Right renal cortex interstitium (tissue), 3 donors: ENCODE data around the gene CREG1. TPM values are rescaled to one million over a fixed set of nuclear protein-coding genes. Genes with fewer than 3 reads are reported as not detected.
A peak's percentile ranks its signal among the peaks of the same experiment; 100 is the strongest.
"Not testable (repeated sequence)": the region's sequence is repeated elsewhere in the genome, so short reads cannot be mapped to it uniquely, and the experiment has no call there.

Experiments
- DNase-seq, 3 donors: peaks; one replicate each; pipeline ENCODE4 v3.0.0-alpha.2; 2013; ENCODE audit warnings: low read depth in 3 of 3, low spot score in 2 of 3
- polyA plus RNA-seq, 3 donors: library from polyadenylated mRNA; unstranded; fragments of 120-200 nt; gene quantifications; one replicate each; pipeline ENCODE4 v1.2.1, GENCODE V29; 2013; ENCODE audit not compliant: insufficient read length in 3 of 3

CREG1 gene
- polyA plus RNA-seq, result 100 to 1,000 TPM; 113 to 130 (median 130) TPM

DNA sequence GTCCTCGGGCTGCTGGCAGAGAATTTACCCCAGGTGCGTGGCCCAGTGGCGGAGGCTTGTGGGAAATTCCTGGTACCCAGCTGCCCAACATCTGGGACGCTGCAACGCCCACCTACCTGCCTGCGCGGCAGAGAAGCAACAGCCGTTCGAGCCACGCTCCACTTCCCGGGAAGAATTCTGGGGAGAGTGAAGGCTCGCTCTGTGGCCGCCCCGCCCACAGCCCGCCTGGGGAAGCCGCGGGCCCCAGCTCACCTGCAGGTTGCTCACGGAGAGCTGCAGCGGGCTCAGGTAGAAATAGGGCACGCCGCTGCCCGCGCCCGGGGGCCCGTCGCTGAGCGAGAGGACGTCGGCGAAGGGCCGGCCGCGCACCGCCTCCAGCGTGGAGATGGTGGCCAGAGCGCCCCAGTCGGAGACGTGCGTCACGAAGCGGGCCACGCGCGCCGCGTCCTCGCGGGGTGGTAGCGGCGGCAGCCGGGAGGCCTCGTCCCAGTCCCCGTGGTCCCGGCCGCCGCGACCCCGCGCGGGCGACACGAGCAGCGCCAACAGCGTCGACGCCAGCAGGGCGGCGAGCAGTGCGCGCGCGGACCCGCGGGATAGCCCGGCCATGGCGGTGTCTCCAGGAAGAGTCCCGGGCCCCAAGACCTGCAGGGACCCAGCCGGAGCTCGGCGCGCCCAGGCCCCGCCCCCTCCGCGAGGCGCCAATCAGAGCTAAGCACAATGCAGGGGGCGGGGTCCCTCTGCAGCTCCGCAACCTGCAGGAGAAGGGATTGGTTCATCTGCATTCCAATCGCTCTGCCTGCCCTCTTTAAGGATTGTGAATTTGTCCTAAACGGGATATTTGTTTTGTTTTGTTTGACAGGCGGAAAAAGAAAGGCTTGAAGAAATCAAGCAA lies at the start of gene CREG1:
TSS of gene CREG1 (minus strand) at position 627 of the 892 bp plus-strand sequence.
- DNase-seq, result peak in 2 of 3 donors; percentile 79 to 90

DNA sequence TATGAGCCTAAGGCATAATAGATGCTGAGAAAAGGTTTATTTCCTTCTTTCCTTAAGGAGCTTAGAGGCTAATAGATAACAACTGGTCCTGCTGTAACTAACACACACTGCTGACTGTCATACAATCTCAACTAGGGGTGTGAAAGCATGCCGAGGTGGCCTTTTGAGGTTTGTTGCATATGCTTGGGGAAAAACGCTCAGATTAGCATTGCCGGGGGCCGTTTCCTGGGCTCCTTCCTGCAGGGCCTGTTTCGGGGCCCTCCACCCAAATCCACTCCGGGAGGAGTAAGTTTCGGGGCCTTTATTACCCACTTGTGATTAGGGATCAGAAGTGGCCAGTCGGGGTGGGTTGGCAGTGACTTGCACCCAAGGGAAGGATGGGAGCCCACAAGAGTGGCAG lies 49.3 kb upstream of the CREG1 start:
- no peak for DNase-seq

DNA sequence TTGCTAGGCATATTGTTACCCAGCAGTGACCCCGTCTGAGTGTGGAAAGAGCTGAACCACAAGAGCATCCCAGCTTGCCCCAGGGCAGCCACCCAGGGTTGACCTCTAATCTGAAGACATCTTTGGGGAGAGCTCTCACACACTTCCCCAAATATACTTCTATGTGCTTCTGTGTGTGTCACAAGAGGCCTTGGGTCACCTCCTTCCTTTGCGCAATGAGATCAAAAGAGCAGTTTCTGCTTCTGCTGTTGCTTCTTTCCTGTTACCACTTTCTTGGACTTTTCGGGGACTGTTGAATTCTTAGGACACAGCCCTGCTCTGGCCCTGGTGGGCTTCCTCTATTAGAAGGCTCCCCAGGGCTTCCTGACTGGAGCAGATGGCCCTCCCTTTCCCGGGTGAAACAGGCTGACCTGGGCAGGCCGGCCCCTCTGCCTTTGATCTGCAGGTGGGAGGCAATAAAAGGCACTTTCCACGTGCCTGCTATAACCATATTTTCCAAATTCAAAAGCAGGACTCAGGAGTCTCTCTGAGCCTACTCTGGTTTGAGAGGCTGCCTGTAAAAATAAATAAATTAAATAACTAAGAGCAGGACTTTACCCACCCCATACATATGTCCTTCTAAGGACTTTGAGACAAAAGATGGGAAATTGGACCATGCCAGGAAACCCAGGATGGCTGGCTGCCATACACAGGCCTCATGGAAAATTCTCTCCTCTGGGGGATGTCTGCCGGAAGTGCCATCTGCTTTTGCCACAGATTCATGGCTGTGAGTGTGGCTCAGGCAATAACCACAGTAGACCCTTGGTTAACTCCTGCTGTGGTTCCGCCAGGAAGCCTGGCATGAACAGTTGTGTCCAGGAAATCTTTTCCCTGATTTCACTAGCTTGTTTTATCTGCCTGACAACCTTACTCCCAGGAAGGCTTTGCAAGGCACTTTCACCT lies 48.2 kb upstream of the CREG1 start:
- DNase-seq, result no peak

DNA sequence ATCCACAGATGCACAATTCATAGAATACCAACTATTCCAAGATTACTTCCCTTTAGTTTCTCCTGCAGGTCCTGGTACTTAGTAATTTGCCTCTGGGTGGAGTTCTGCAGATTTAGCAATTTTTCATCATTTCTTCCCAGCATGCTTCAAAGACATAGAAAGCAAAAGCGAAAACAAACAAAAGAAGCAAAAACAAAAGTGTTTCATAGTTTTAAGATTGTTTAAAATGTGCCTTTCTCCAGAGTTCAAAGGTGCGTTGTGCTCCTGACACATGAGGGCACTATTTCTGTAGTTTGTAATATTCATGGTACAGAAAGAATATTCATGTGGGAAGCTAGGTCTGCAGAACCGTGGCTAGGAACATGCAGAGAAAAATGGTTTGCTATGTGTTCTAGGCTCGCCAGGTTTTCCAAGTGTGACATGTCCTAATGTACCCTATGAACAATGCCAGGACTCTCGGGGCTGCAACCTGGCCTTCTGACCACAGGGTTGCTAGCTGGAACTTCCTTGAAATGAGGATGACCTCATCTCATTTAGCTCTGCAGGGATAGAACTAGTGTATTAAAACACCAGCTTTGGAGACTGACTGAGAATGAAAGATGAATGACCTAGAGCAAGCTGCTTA lies 46.5 kb upstream of the CREG1 start:
- no peak for DNase-seq

DNA sequence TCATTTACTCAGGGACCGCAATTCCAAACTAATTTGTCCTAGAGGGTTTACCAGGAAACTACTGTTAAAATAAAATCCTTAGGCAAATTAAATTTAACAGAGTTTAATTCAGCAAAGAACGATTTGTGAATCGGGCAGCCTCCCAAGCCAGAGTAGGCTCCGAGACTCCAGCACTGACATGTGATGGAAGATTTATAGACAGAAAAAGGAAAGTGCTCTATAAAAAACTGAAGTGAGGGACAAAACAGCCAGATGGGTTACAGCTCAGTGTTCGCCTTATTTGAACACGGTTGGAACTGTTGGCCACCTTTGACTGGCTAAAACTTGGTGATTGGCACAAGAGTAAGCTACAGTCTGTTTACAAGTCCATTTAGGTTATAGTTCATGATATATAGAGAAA lies 41.3 kb upstream of the CREG1 start:
- no peak for DNase-seq

DNA sequence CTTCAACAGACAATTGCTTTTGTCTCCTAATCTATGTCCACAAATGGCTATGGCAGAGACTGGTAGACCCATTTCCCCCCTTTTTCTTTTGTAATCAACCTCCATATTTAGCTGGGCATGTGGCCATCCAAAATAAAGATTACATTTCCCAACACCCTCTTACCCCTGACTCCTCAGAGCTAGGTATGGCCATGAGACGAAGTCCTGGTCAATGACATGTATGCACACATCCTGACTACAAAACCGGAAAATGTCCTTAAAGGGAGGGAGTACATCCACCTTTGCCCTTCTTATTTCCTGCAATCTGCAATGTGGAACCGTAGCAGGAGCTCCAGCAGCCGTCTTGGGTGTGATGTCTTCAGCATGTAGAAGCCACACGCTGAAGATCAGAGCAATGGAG lies 40.3 kb upstream of the CREG1 start:
- DNase-seq, result no peak

DNA sequence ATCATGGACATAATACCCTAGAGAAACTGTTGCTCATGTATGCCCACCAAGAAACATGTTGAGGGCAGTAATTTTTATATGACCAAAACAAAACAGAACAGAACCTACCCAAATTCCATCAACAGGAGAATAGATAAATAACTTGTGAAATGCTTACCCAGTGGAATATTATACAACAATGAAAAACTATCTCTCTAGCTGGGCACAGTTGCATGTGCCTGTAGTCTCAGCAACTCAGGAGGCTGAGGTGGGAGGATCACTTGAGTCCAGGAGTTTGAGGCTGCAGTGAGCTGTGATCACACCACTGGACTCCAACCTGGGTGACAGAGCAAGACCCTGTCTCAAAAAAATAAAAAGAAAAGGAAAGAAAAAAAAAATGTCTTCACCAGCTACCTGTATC lies 38.9 kb upstream of the CREG1 start:
- no peak for DNase-seq

DNA sequence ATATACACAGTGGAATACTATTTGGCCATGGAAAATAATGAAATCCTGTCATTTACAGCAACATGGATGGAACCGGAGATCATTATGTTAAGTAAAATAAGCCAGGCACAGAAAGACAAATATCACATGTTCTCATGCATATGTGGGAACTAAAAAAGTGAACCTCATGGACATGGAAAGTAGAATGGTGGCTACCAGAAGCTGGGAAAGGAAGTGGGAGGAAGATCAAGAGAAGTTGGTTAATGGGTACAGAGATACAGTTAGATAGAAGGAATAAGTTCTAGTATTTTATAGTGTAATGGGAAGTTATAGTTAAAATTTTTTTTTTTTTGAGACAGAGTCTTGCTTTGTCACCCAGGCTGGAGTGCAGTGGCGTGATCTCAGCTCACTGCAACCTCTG lies 34.8 kb upstream of the CREG1 start:
- no peak for DNase-seq

DNA sequence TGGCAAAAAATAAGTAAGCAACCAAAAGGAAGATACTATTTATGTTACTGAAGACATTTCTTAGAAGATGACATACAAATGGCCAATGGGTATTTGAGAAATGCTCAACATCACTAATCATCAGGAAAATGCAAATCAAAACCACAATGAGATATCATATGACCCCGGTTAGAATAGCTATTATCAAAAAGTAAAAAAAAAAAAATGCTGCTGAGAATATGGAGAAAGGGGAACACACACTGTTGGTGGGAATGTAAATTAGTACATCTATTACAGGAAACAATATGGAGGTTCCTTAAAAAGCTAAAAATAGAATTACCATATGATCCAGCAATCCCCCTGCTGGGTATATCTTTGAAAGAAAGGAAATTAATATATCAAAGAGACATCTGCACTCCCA lies 34.3 kb upstream of the CREG1 start:
- no peak for DNase-seq

DNA sequence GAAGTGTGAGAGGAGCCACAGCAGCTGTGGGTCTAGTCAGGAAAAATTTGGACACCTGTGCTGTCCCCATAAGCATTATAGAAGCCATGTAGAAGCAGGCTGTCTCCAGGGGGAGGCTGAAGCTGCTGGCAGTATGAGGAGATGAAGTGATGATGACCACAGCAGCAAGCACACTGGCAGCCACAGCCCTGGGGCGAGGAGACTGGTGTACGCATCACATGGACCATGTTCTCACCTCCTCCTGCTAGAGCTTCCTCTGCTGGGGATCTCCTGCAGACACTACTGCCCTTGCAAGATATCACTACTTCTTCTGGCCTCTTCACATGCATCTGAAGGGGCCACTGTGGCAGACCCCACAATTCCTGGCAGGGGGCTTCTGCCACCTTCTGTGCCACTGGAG lies 33.8 kb upstream of the CREG1 start:
- no peak for DNase-seq

DNA sequence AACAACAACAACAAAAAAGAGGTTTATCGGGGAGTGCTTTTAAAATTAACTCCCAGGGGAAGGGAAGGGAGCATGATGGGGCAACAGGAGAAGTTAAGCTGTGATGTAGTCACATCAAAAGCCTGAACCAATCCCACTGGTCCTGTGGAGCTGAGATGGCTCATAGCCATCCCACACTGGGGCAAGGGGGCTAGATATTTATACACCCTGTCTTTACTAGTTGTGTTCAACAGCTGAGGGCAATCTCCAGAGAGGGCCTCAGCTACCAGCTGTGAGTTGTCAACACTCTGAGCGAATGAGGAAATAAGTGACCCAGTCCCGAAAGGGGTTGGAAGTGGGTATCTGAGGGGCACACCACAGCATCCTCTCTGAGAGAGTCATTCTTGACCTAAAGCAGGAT lies 31.0 kb upstream of the CREG1 start:
- DNase-seq, result no peak

DNA sequence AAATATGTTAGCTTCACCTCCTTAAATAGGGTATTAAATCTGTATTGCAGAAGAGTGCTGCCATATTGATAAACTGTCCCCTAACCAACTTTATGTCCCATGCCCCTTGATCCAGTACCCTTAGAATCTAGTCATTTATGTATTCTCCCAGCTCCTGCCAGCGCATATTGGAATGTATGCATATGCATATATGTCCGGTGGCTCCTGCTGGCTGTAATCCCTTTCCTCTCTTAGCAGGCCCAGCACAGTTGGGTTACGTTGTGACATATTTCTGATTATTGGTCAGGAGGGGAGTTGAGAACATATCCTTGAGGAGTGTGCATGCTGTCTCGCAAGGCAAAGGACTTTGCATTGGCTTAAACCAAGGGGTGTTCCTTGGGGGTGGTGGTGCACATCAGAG lies 29.2 kb upstream of the CREG1 start:
- DNase-seq, result no peak

DNA sequence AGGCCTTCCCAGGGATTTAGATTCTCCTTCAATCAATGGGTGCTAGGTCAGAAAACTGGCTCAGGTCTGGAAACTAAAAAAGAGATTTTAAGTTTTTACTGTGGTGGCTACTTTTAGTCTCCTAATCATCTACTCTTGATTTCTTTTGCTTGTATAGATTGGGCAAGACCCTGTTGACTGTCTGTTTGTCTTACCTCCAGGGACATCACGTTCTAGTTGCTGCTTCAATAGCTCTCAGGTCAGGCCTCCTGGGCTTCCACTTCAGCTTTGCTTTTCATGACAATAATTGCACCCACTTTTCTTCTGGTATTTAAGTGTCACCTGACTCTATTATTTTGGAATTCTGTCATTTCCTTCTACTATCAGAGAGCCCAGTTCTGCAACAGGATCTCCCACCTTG lies 28.5 kb upstream of the CREG1 start:
- DNase-seq, result no peak

DNA sequence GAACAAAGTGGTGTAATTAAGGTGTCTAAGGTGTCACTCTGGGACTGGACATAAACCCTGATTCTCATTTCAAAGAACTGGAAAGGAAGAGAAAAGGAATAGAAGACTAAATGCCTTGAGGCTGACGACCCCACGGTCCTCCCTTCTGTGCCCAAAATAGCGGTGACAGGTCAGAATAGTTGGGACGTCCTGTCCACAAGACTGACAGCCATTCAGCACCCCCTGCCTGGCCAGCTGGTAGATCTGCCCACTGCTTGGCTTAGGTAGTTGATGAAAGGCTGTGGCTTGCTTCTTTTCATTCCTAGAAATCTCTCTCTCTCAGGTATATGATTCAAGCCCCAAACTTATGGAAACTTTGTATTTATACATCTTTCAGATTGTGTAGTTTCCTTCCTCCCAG lies 26.4 kb upstream of the CREG1 start:
- no peak for DNase-seq

DNA sequence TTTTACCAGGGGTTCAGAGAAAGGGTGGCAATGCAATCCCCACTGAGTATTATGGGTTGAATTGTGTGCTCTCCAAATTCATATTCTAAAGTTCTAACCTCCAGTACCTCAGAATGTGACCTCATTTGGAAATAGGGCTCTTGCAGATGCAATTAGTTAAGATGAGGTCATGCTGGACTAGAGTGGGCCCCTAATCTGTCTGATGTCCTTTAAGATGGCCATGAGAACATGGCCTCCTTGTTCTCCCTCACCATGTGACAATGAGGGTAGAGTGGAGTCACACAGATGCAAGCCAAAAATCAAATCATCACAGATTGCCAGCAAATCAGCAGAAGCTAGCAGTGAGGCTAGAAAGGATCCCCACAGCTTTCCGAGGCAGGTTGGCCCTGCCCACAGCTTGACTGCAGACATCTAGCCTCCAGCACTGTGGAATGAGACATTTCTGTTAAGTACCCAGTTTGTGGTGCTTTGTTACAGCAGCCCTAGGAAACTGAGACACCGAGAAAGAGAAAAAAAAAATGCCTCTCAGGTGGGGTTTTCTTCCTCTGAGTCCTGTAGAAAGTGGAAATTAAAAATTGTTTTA lies 25.5 kb upstream of the CREG1 start:
- no peak for DNase-seq

DNA sequence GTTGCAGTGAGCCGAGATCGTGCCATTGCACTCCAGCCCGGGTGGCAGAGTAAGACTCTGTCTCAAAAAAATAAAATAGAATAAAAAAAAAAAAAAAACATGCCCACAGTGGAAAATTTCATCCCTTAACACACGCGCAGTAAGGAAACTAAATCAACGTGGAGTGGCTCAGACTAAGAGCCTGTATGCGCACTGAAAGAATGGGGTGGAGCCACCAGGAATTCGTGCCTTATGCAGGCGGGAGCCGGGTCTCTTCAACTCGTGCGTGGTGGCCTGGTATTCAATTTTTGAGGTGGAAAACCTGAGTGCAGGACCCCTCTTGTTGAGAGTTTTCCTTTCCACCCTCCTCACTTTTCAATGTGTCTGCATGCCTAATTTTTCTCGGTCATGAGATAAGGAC lies 22.1 kb upstream of the CREG1 start:
- DNase-seq, result no peak

DNA sequence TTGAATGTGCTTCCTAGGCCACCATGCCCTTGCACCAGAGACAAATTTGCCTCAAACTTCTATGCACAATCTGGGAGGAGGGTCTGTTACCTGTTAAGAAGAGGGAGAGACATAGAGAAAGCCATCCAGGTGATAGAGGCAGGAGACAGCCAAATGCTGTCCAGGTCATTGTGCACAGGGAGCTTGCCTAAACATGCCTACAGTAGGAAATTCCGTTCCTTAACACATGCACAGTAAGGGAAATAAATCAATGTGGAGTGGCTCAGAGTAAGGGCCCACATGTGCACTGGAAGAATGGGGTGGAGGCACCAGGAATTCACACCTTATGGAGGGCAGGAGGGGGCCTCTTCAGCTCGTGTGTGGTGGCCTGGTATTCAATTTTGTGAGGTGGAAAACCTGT lies 19.5 kb upstream of the CREG1 start:
- no peak for DNase-seq

DNA sequence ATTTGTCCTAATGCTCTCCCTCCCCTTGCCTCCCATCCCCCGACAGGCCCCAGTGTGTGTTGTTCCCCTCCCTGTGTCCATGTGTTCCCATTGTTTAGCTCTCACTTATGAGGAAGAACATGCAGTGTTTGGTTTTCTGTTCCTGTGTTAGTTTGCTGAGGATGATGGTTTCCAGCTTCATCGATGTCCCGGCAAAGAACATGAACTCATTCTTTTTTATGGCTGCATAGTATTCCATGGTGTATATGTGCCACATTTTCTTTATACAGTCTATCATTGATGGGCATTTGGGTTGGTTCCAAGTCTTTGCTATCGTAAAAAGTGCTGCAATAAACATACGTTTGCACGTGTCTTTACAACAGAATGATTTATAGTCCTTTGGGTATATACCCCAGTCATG lies 17.1 kb upstream of the CREG1 start:
- DNase-seq, result not testable (repeated sequence)

DNA sequence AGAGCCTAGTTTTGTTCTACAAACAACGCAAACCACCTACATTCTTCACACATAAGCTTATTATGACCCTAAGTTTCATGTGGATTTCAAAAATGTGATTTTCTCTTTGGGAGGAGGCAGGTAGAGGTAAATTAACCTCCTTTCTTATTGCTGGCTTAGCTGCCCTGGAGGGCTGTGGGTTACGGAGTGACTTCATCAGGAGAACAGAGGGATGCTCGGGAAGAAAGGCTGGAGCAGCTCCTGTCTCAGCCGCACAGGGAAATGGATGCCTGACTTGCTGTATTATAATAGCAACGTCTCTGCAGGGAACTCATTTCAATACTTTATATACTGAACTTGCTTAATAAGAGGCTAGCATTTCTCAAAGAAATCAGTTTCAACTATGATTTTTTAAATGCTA lies 14.1 kb upstream of the CREG1 start:
- DNase-seq, result no peak

DNA sequence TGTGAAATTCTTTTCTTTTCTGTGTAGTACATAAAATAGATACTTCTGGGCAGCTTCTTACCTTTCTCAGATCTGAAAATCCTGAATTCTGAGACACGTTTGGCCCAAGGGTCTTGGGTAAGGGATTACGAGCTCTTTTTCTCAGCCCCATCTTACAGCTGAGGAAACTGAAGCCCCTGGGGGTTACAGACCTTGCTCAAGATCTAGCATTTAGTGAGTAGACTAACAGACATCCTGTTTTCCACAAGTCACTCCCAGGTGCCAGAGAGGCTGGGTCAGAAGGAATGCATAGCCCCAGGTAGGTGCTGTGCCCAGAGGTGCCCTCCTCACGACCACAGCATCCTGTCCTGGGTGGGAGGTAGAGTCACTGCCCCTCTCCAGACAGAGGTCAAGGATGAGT lies 13.2 kb upstream of the CREG1 start:
- no peak for DNase-seq

DNA sequence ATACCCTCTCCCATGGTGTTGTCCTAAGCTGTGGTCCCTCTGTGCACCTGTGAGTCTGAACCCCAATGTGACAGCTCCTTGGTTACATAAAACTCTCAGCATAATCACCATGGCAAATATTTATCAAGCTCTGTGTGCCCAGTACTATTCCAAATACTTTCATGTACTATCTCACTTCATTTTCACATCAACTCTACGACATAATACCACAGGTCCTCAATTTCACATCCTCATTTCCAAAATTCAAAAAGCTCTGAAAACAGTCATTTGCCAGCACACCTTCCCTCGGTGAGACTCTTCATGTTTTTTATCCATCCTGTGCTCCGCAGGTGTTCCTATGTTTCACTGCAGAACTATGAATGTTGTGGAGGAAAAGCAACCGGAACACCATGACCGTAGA lies 12.4 kb upstream of the CREG1 start:
- DNase-seq, result no peak
